Adrenal gland (tissue), 5 donors: ENCODE results near the gene PPM1L.

Experiments
- POLR2A ChIP-seq, 2 donors: fragments of 450-650 bp; IDR thresholded peaks; one replicate each; pipeline ENCODE4 v1.6.1; 2017; ENCODE audit warnings: antibody characterized with exemption in 2 of 2, mild to moderate bottlenecking in 2 of 2, moderate library complexity in 1 of 2
- TF ChIP-seq, protein P1 (sequence below), 6 experiments: fragments of 450-650 bp in 4 of 6; fragments of 200-600 bp in 2 of 6; sonication (generic) in 1 of 6; IDR thresholded peaks; 1 replicate in 5 of 6; 2 replicates in 1 of 6; pipeline versions ENCODE4 v1.5.1 to v1.8.0; 2016 to 2021; ENCODE audit warnings: antibody characterized with exemption in 6 of 6, mild to moderate bottlenecking in 2 of 6, moderate library complexity in 1 of 6
- donor health status: DM: no; HTN: no; CAD: no.

- TF ChIP-seq, protein P1, sequence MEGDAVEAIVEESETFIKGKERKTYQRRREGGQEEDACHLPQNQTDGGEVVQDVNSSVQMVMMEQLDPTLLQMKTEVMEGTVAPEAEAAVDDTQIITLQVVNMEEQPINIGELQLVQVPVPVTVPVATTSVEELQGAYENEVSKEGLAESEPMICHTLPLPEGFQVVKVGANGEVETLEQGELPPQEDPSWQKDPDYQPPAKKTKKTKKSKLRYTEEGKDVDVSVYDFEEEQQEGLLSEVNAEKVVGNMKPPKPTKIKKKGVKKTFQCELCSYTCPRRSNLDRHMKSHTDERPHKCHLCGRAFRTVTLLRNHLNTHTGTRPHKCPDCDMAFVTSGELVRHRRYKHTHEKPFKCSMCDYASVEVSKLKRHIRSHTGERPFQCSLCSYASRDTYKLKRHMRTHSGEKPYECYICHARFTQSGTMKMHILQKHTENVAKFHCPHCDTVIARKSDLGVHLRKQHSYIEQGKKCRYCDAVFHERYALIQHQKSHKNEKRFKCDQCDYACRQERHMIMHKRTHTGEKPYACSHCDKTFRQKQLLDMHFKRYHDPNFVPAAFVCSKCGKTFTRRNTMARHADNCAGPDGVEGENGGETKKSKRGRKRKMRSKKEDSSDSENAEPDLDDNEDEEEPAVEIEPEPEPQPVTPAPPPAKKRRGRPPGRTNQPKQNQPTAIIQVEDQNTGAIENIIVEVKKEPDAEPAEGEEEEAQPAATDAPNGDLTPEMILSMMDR (IDR thresholded peaks at IDR 0.05): no peak
- no peak for TF ChIP-seq POLR2A (IDR thresholded peaks at IDR 0.05)
Measured at GRCh38 chr3:161069511-161070251, 313.6 kb downstream of the PPM1L start.
